HepG2 (cell line): ENCODE data around the gene CSTPP1. TPM values are rescaled to one million over a fixed set of nuclear protein-coding genes. Genes with fewer than 3 reads are reported as not detected.

Source experiments
- ATAC-seq: fragments of 200-7000 bp; cut with Tn5 transposase; 3 replicates; pipeline ENCODE4 v1.9.1; 2020; ENCODE audit warnings: mild to moderate bottlenecking, moderate library complexity
- BruUV-seq: library from RNA; stranded (reverse); fragments of 400-500 nt; replicated peaks from 2 replicates; lab custom pipeline; 2021; lab: Mats Ljungman, UMichigan
- CTCF ChIA-PET: fragments of 300-600 bp; formaldehyde crosslinking; extraction: SDS; loops from one replicate; lab custom pipeline; 2021; ENCODE audit warnings: low total read pairs, inconsistent platforms, low intra/inter-chr PET ratio; lab: Yijun Ruan, JAX
- POLR2A ChIA-PET: fragments of 350-600 bp; sonication (Branson Sonifier 250); formaldehyde crosslinking; loops from one replicate; lab custom pipeline; 2020; ENCODE audit warnings: antibody characterized with exemption, inconsistent platforms; lab: Yijun Ruan, JAX
- DNase-seq: peaks from one replicate; pipeline ENCODE4 v3.0.0-alpha.2; 2015; ENCODE audit warnings: low spot score
- FAIRE-seq: peaks from 3 replicates; lab custom pipeline; 2011; peaks lifted over from hg19 to GRCh38; lab: Jason Lieb, UNC
- H2AFZ ChIP-seq: one replicate; pipeline ENCODE4 v1.6.1; 2011; ENCODE audit warnings: low read length, inconsistent platforms
- H3K27ac ChIP-seq: fragments of 300-600 bp; 3 replicates; pipeline ENCODE4 v1.8.0; 2011; ENCODE audit warnings: mixed run types, mild to moderate bottlenecking, mixed read lengths, low read length, inconsistent platforms; ENCODE audit not compliant: insufficient read depth; ENCODE audit errors: extremely low read length
- H3K27me3 ChIP-seq, 2 experiments: fragments of 200-600 bp in 1 of 2; 2 replicates in 1 of 2; 3 replicates in 1 of 2; pipeline versions ENCODE4 v1.6.0 to v1.8.0; 2011; ENCODE audit warnings: low read length in 2 of 2, mild to moderate bottlenecking in 2 of 2, moderate library complexity in 2 of 2, inconsistent platforms in 1 of 2; ENCODE audit not compliant: insufficient read depth in 2 of 2, control insufficient read depth in 1 of 2
- H3K36me3 ChIP-seq, 2 experiments: fragments of 200-600 bp in 1 of 2; replicated peaks in 1 of 2; 2 replicates in 1 of 2; 3 replicates in 1 of 2; pipeline versions ENCODE4 v1.5.1 to v1.8.0; 2011; ENCODE audit warnings: low read length in 2 of 2, inconsistent platforms in 1 of 2; ENCODE audit not compliant: insufficient read depth in 2 of 2, control insufficient read depth in 1 of 2
- H3K4me1 ChIP-seq: 2 replicates; pipeline ENCODE4 v1.5.1; 2012; ENCODE audit warnings: low read length, inconsistent platforms; ENCODE audit not compliant: insufficient read depth
- H3K4me2 ChIP-seq: 2 replicates; pipeline ENCODE4 v1.6.0; 2011; ENCODE audit warnings: low read depth, low read length, inconsistent platforms
- H3K4me3 ChIP-seq, 3 experiments: fragments of 200-600 bp in 1 of 3; sonication (generic), shearing (Covaris generic) in 1 of 3; replicated peaks in 1 of 3; 2 replicates each; pipeline ENCODE4 v1.5.1; 2011 to 2016; ENCODE audit warnings: low read length in 3 of 3, inconsistent platforms in 2 of 3, low read depth in 2 of 3, mild to moderate bottlenecking in 2 of 3, control low read depth in 1 of 3, mixed read lengths in 1 of 3; ENCODE audit not compliant: insufficient read depth in 1 of 3
- H3K79me2 ChIP-seq: one replicate; pipeline ENCODE4 v1.6.1; 2011; ENCODE audit warnings: low read length, inconsistent platforms; ENCODE audit not compliant: insufficient read depth
- H3K9ac ChIP-seq: 2 replicates; pipeline ENCODE4 v1.6.0; 2011; ENCODE audit warnings: mild to moderate bottlenecking, low read depth, low read length, inconsistent platforms; ENCODE audit not compliant: insufficient read depth
- H3K9me3 ChIP-seq: 2 replicates; pipeline ENCODE4 v1.5.1; 2012; ENCODE audit warnings: mild to moderate bottlenecking, low read length
- H4K20me1 ChIP-seq: 2 replicates; pipeline ENCODE4 v1.6.0; 2011; ENCODE audit warnings: inconsistent platforms, mild to moderate bottlenecking, low read length, moderate library complexity; ENCODE audit not compliant: insufficient read depth
- AFF4 ChIP-seq: sonication (generic); formaldehyde crosslinking; IDR thresholded peaks from 2 replicates; pipeline ENCODE4 v1.4.0; 2020; ENCODE audit warnings: missing genetic modification reagents
- CREBL2 ChIP-seq: sonication (generic); formaldehyde crosslinking; IDR thresholded peaks from 2 replicates; pipeline ENCODE4 v1.8.1; 2023; ENCODE audit warnings: missing genetic modification reagents, mild to moderate bottlenecking, borderline replicate concordance
- DPF2 ChIP-seq: sonication (generic); formaldehyde crosslinking; IDR thresholded peaks from 2 replicates; pipeline ENCODE4 v1.4.0; 2020; ENCODE audit warnings: mild to moderate bottlenecking, low read depth, missing genetic modification reagents, borderline replicate concordance
- GTF3A ChIP-seq: sonication (generic); formaldehyde crosslinking; conservative IDR thresholded peaks from 2 replicates; pipeline ENCODE4 v1.4.0; 2020; ENCODE audit warnings: mild to moderate bottlenecking, missing genetic modification reagents
- HNRNPLL ChIP-seq: fragments of 200-400 bp; formaldehyde crosslinking; IDR thresholded peaks from 2 replicates; pipeline ENCODE4 v1.6.1; 2017; ENCODE audit warnings: mild to moderate bottlenecking, low read depth, low read length; ENCODE audit not compliant: poor library complexity, severe bottlenecking
- PAF1 ChIP-seq: IDR thresholded peaks from 2 replicates; pipeline ENCODE4 v1.6.1; 2016; ENCODE audit warnings: missing genetic modification reagents, missing compliant biosample characterization
- PITX1 ChIP-seq: sonication (generic); formaldehyde crosslinking; IDR thresholded peaks from 2 replicates; pipeline ENCODE4 v1.5.1; 2020; ENCODE audit warnings: mild to moderate bottlenecking, missing genetic modification reagents
- SNAPC4 ChIP-seq: sonication (generic); formaldehyde crosslinking; IDR thresholded peaks from 2 replicates; pipeline ENCODE4 v1.4.0; 2020; ENCODE audit warnings: mild to moderate bottlenecking, missing genetic modification reagents
- TBX3 ChIP-seq: fragments of 450-650 bp; IDR thresholded peaks from 2 replicates; pipeline ENCODE4 v1.6.1; 2017; ENCODE audit warnings: antibody characterized with exemption, mild to moderate bottlenecking, inconsistent platforms, borderline replicate concordance
- ZBTB21 ChIP-seq: sonication (generic); formaldehyde crosslinking; IDR thresholded peaks from 2 replicates; pipeline ENCODE4 v1.4.0; 2020; ENCODE audit warnings: missing genetic modification reagents
- ZFP91 ChIP-seq: sonication (generic); formaldehyde crosslinking; IDR thresholded peaks from 2 replicates; pipeline ENCODE4 v1.9.0; 2022; ENCODE audit warnings: missing genetic modification reagents, mild to moderate bottlenecking, borderline replicate concordance
- ZNF326 ChIP-seq: sonication (generic); formaldehyde crosslinking; IDR thresholded peaks from 2 replicates; pipeline ENCODE4 v1.4.0; 2020; ENCODE audit warnings: missing genetic modification reagents, borderline replicate concordance
- ZNF605 ChIP-seq: sonication (generic); formaldehyde crosslinking; IDR thresholded peaks from 2 replicates; pipeline ENCODE4 v1.8.0; 2022; ENCODE audit warnings: mild to moderate bottlenecking, missing genetic modification reagents
- ZNF703 ChIP-seq: sonication (generic); formaldehyde crosslinking; IDR thresholded peaks from 2 replicates; pipeline ENCODE4 v1.5.1; 2020; ENCODE audit warnings: missing genetic modification reagents, mild to moderate bottlenecking, moderate library complexity, borderline replicate concordance
- WGBS: methylation state at CpG from one replicate; pipeline ENCODE4 v1.1.6; 2017; ENCODE audit warnings: low lambda C conversion rate; 5-methylcytosine and 5-hydroxymethylcytosine counted together
- in situ Hi-C: cut with HindIII; loops from 2 replicates; pipeline ENCODE4 v1.10.0; 2017; ENCODE audit warnings: low pct_unique_long_range_greater_than_20kb; ENCODE audit not compliant: extremely low pct_ligation_motif_present
- intact Hi-C: fragments of 100-400 bp; cut with micrococcal nuclease; formaldehyde crosslinking; loops from one replicate; pipeline ENCODE4 v1.10.0; 2022; ENCODE audit not compliant: unreplicated experiment
- polyA plus RNA-seq, 8 experiments: library from polyadenylated mRNA; depleted of rRNA in 3 of 8; stranded (reverse) in 7 of 8; unstranded in 1 of 8; fragments of >200 nt; fragmentation: Illumina TruSeq in 4 of 8; extraction: Trizol in 4 of 8; gene quantifications; 2 replicates each; pipeline versions ENCODE4 v1.2.1 to v1.2.3, GENCODE V29; 2011 to 2016; ENCODE audit warnings: low read depth in 4 of 8, missing spikeins in 1 of 8, mixed read lengths in 1 of 8; ENCODE audit not compliant: insufficient read depth in 1 of 8
- total RNA-seq, 5 experiments: library from RNA; depleted of rRNA; stranded (reverse); fragments of >200 nt; fragmentation: Illumina TruSeq; extraction: Trizol; gene quantifications; 2 replicates each; pipeline ENCODE4 v1.2.3, GENCODE V29; 2016; ENCODE audit warnings: low read depth in 1 of 5

The CSTPP1 gene
- total and polyA plus RNA-seq, 2 of the 13 experiments (the other 11 are each of a cell fraction or from before 2014, with no cell fraction given): 12.3 to 14.6 TPM

GRCh38 chr11:46914363-46914762, 22.2 kb upstream of the CSTPP1 start:
- ATAC-seq (no peak), FAIRE-seq (no peak), DNase-seq (no peak)
- no peak overlapping the region for H2AFZ ChIP-seq
- H3K79me2 ChIP-seq: peaks cover 24% of the 10 kb centered on the region
- TF ChIP-seq HNRNPLL (no peak), ZNF326 (CRISPR knock-in tag) (no peak), ZFP91 (no peak), GTF3A (no peak), PAF1 (CRISPR knock-in tag) (no peak), TBX3 (no peak), AFF4 (CRISPR knock-in tag) (no peak), ZNF703 (no peak), SNAPC4 (CRISPR knock-in tag) (no peak), PITX1 (no peak), CREBL2 (CRISPR knock-in tag) (no peak), ZBTB21 (CRISPR knock-in tag) (no peak), DPF2 (no peak), ZNF605 (CRISPR knock-in tag) (no peak)
- H3K4me1 ChIP-seq: peaks cover 17% of the 10 kb centered on the region
- in situ Hi-C loops (no loop called here), intact Hi-C loops (no loop called here)
- 89% methylated on average over 5 of the region's 5 CpGs for WGBS
- BruUV-seq: no TSS peak
- no peak overlapping the region for H3K4me3 ChIP-seq
- no peak overlapping the region for H3K9ac ChIP-seq
- H3K36me3 ChIP-seq: no peaks in the 10 kb centered on the region
- no peaks in the 10 kb centered on the region for H4K20me1 ChIP-seq
- H3K27ac ChIP-seq: no peak overlapping the region
- POLR2A ChIA-PET: no interaction called here
- CTCF ChIA-PET: no interaction called here
- H3K27me3 ChIP-seq: peaks cover 0 to 2% of the 10 kb centered on the region in 2 experiments; a peak in 1 of 5 replicates
- no peak overlapping the region for H3K4me2 ChIP-seq
- no peaks in the 10 kb centered on the region for H3K9me3 ChIP-seq
